BJ (cell line): ENCODE results near the gene TGM2. TPM values are rescaled to one million over a fixed set of nuclear protein-coding genes. Genes with fewer than 3 reads are reported as not detected.

Experiments used
- CTCF ChIA-PET: fragments of 350-600 bp; formaldehyde crosslinking; extraction: SDS; loops from one replicate; lab custom pipeline; 2021; ENCODE audit warnings: antibody characterized with exemption, inconsistent platforms; lab: Yijun Ruan, JAX
- POLR2A ChIA-PET: fragments of 300-600 bp; sonication (Branson Sonifier 250); formaldehyde crosslinking; extraction: SDS; loops from one replicate; lab custom pipeline; 2021; ENCODE audit warnings: antibody characterized with exemption; lab: Charles Lee
- DNase-seq: peaks from one replicate; pipeline ENCODE4 v3.0.0-alpha.2; 2011; ENCODE audit warnings: low read depth
- H3K27me3 ChIP-seq: 2 replicates; pipeline ENCODE4 v1.6.0; 2011; ENCODE audit warnings: low read length; ENCODE audit not compliant: control insufficient read depth, insufficient read depth
- H3K36me3 ChIP-seq: 2 replicates; pipeline ENCODE4 v1.5.1; 2011; ENCODE audit warnings: low read length; ENCODE audit not compliant: control insufficient read depth, insufficient read depth
- H3K4me3 ChIP-seq: 2 replicates; pipeline ENCODE4 v1.5.1; 2011; ENCODE audit warnings: low read depth, mild to moderate bottlenecking, control low read depth, low read length
- CTCF ChIP-seq: IDR thresholded peaks from 2 replicates; pipeline ENCODE4 v1.5.1; 2011; ENCODE audit warnings: low read depth, mild to moderate bottlenecking, control low read depth, inconsistent platforms, low read length, moderate library complexity; ENCODE audit not compliant: insufficient read depth
- polyA plus RNA-seq: library from polyadenylated mRNA; depleted of rRNA; stranded (reverse); fragments of >200 nt; gene quantifications from 2 replicates; pipeline ENCODE4 v1.2.3, GENCODE V29; 2011

TGM2 gene
- polyA plus RNA-seq, 1 experiment = 397 TPM

GRCh38 chr20:38147163-38147562 is 17.9 kb downstream of the TGM2 start:
- no peak for DNase-seq
- ChIA-PET POLR2A (no interaction called here), CTCF (interaction anchor here (1.0 to 1.1 kb wide), 2 partner anchors 17 to 26 kb away, joined by 3 to 4 read pairs; no protein-coding TSS in a partner anchor)
- H3K36me3 ChIP-seq = peaks cover 28% of the 10 kb centered on the region
- no peak for TF ChIP-seq CTCF
- H3K27me3 ChIP-seq = no peaks in the 10 kb centered on the region
- H3K4me3 ChIP-seq = no peak overlapping the region

GRCh38 chr20:38146628-38147027 is 18.4 kb downstream of the TGM2 start:
- DNase-seq = no peak
- no peak overlapping the region for H3K4me3 ChIP-seq
- no peak for TF ChIP-seq CTCF
- H3K36me3 ChIP-seq = peaks cover 30% of the 10 kb centered on the region
- ChIA-PET POLR2A (no interaction called here), CTCF (interaction anchor here (1.0 to 1.1 kb wide), 3 partner anchors 18 to 93 kb away, joined by 3 to 4 read pairs (median 3); no protein-coding TSS in a partner anchor)
- H3K27me3 ChIP-seq = no peaks in the 10 kb centered on the region

- ChIA-PET POLR2A (interaction anchor here (0.6 kb wide), 1 partner anchor 34 kb away, joined by 7 read pairs; no protein-coding TSS in a partner anchor), CTCF (interaction anchor here (1.0 to 1.1 kb wide), 2 partner anchors 27 to 93 kb away, joined by 3 to 4 read pairs; no protein-coding TSS in a partner anchor)
- peaks cover 33% of the 10 kb centered on the region for H3K36me3 ChIP-seq
Measured at GRCh38 chr20:38146156-38146555, 18.9 kb downstream of the TGM2 start.

GRCh38 chr20:38145729-38146075 is 19.4 kb downstream of the TGM2 start:
- TF ChIP-seq CTCF = no peak
- no peak for DNase-seq
- Histone ChIP-seq H3K27me3 (no peaks in the 10 kb centered on the region), H3K4me3 (no peak overlapping the region), H3K36me3 (peaks cover 32% of the 10 kb centered on the region)
- CTCF ChIA-PET = interaction anchor here (1.1 to 2.0 kb wide), 3 partner anchors 15 to 93 kb away, joined by 3 to 4 read pairs (median 4); no protein-coding TSS in a partner anchor
- POLR2A ChIA-PET = interaction anchor here (0.6 kb wide), 1 partner anchor 34 kb away, joined by 7 read pairs; no protein-coding TSS in a partner anchor

More at GRCh38 chr20:38146156-38146555, 18.9 kb downstream of the TGM2 start:
- H3K27me3 ChIP-seq = no peaks in the 10 kb centered on the region
- no peak for TF ChIP-seq CTCF
- H3K4me3 ChIP-seq = no peak overlapping the region
- DNase-seq = no peak

GRCh38 chr20:38144974-38145728 is 19.9 kb downstream of the TGM2 start:
- no peak for TF ChIP-seq CTCF
- CTCF ChIA-PET = interaction anchor here (1.1 to 2.1 kb wide), 9 partner anchors 12 to 92 kb away, joined by 3 to 10 read pairs (median 4); partner anchors contain the start of gene TGM2
- POLR2A ChIA-PET = interaction anchor here (0.6 kb wide), 1 partner anchor 33 kb away, joined by 7 read pairs; no protein-coding TSS in a partner anchor
- no peak for DNase-seq
- Histone ChIP-seq H3K36me3 (peaks cover 30% of the 10 kb centered on the region), H3K27me3 (no peaks in the 10 kb centered on the region), H3K4me3 (no peak overlapping the region)
